Stimulated activated CD8-positive, alpha-beta memory T cell treated with anti-CD3 and anti-CD28 coated beads, Interleukin-7, amount 100 ng/mL, for 4 hours (primary cell): ENCODE results near the gene SHANK1.

Source experiments
- DNase-seq, 2 donors: peaks; one replicate each; pipeline ENCODE4 v3.0.0-alpha.2; 2020; ENCODE audit warnings: low read depth in 2 of 2

The SHANK1 gene

GRCh38 chr19:50659318-50660087 lies 60.1 kb downstream of the SHANK1 start:
- DNase-seq, result no peak

- peak; percentile 37 to 63 for DNase-seq
Observed at GRCh38 chr19:50658441-50659317, 60.9 kb downstream of the SHANK1 start.

GRCh38 chr19:50657712-50658440 lies 61.7 kb downstream of the SHANK1 start:
- DNase-seq, result peak; percentile 79 to 81

GRCh38 chr19:50657222-50657669 lies 62.4 kb downstream of the SHANK1 start:
- no peak for DNase-seq

GRCh38 chr19:50654882-50655281 lies 64.7 kb downstream of the SHANK1 start:
- no peak for DNase-seq

DNA sequence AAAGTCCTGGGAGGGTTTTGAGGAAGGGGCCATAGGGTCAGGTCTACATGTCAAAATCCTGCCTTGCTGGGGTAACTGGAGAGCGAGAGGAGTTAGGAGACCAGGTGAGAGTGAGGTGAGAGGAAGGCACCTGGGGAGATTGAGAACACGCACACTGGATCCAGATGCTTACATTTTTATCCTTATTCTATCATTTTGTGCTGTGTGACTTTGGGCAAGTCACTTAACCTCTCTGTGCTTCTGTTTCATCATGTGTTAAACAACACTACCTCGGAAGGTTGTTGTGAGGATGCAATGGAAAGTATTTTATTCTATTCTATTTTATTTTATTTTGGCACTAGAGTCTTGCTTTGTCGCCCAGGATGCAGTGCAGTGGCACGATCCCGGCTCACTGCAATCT lies 66.9 kb downstream of the SHANK1 start:
- no peak for DNase-seq

- no peak for DNase-seq
Observed at GRCh38 chr19:50651174-50651573, 68.4 kb downstream of the SHANK1 start.

DNA sequence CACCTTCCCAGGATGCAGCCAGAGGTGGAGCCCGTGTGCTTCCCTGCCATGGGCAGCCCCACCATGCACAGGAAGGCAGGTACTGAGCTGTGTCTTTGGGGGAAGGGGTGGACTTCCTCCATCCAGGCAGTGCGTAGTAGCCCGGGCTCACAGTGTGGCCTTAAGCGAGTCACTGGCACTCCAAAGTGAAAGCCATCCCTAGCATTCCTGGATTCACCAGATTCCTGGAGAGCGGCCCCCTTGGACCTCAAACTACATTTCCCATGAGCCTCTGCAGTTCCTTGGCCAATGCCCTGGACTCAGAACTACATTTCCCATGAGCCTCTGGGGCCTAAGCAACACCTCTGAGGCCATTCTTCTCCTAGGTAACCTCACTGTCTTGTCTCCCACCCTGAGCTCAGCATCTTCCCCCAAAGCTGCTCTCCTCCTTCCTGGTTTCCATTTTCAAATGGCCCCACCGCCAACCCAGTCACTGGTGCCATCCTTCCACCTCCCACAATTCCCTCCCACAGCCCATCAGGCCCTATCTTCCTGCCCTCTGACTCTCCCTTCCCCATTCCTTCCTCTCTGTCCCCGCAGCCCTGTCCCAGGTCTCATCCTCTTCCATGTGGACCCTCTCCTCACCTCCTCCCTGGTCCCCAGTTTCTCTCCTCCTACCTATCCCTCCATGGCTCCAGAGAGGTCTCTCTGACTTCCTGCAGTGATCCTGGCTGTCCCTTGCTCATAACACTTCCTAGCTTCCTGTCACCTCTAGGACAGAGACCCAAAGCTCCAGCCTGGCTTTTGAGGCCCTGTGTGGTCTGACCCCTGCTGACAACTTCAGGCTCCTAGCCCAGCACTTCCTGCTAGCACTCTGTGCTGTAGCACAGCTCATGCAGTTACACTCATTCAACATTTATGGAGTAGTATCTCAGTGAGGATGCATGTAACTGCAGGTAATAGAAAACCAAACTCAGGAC lies 69.9 kb downstream of the SHANK1 start, which contains the start of gene C19orf81:
Gene C19orf81, plus strand, starts transcription at position 13 of the 959 bp plus-strand sequence. Its CDS starts 0 bp downstream, at position 13.
- DNase-seq, result no peak

DNA sequence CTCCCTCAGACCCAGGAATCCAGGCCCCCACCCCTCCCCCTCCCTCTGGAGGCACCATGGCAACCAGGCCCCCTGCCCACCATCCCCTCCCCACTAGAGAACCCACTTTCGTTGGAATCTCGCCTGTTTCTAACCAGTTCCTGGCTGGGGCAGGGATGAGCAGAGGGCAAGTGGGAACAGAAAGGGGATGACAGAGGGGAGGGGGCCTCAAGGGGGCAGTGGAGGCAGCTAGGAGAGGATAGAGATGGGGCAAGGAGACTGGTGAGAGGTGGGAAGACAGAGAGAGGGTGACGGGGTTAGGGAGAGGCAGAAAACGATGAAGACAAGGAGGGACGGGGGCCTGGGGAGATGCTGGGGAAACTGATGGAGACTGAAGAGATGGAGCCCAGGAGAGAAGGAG lies 70.9 kb downstream of the SHANK1 start:
- no peak for DNase-seq

- DNase-seq, result no peak
Observed at GRCh38 chr19:50647879-50648615, 71.6 kb downstream of the SHANK1 start.

GRCh38 chr19:50646074-50646807 lies 73.4 kb downstream of the SHANK1 start:
- no peak for DNase-seq

DNA sequence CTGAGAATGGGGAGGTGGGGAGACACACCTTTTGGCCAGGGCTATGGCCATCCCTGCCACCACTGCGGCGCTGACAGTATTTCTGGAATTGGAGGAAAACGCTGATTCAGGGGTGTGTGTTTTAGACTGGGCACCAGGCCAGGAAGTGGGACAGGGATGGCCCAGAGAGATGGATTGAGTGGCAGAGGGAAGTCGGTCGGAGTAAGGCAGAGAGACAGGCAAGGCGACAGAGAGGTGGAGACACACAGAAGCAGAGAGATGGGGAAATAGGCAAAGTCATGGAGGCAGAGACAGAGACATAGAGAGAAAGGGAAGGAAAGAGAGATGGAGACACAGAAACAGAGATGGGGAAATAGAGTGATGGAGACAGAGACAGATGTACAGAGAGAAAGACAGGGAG lies 74.5 kb downstream of the SHANK1 start:
- DNase-seq, result no peak

- no peak for DNase-seq
Observed at GRCh38 chr19:50644315-50644915, 75.2 kb downstream of the SHANK1 start.

DNA sequence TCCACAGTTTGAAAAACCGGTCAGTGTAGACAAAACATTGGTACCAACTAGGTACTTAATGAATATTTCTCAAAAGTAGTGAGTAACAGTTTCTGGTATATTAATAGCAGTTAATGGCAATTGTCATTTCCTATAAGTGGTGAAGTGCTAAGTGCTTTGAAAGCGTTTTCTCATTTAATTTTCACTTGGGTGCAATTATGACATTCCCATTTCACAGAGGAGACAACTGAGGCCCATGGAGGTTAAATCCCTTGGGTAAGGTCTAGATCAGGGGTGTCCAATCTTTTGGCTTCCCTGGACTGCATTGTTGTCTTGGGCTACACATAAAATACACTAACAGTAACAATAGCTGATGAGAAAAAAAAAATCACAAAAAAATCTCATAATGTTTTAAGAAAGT lies 79.2 kb downstream of the SHANK1 start:
- DNase-seq, result no peak

DNA sequence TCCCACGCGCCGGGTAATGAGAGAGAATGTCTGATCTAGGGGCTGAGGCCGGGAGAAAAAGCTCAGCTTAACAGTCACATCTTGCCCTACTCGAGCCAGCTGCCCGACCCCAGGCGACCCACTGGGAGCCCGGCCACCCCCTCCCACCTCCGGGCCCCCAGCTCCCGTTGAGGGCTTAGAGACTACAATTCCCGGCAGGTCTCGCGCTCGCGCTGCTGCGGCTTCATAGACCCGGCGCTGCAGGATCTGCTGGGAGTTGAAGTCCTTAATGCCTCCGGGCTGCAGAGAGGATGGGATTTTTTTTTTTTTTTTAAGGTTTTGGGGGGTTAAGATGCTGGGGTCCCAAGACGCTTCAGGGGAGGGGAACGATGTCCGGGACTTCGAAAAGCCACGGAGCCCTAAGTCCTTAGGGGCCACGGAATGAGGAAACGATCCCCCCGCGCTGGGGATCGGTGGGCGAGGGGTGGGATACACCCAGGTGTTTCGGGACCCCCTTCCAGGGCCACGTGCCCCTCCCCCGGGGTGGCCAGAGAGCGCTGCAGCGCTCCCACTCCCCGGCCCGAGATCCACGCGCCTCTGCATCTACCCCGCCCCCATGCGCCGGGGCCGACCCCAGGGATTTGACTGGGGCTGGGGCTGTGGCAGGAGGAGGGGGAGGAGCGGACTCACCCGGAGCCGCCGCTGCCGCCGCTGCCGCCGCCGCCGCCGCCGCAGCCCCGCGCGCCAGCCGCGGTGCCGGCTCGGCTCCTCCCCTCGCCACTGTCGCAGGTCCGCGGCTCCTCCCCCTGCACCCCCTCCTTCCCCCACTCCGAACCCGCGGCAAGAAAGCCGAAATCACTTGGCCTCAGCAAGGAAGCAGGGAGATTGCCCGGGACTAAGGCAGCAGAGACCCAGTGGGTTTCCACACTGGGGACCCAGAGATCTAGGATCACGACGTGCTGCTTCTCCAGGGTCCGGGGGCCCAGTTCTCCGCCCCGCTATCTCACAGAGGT lies 80.2 kb downstream of the SHANK1 start, which contains the start of gene SYT3:
Gene SYT3, minus strand, starts transcription at position 761 of the 992 bp plus-strand sequence. CDS start 2,470 bp downstream, outside the sequence.
- peak in 1 of 2 donors; percentile 23 for DNase-seq

DNA sequence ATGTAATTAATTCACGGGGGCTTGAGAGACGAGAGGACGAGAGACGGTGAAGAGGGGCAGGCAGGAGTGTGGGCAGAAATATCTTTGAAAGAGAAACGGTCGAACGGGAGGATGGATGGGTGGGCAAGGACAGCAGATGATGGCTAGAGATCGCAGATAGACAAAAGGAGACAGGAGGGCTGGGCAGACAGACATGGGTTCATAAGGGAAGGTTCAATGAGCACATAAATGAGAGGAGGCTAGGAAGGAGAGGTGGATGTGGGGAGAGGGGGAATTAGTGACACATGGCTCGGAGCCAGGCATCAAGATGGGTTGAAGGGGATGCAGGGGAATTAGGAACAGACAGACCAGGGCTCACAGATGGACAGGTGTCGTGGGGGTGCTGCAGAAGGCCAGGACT lies 81.0 kb downstream of the SHANK1 start:
- no peak for DNase-seq

DNA sequence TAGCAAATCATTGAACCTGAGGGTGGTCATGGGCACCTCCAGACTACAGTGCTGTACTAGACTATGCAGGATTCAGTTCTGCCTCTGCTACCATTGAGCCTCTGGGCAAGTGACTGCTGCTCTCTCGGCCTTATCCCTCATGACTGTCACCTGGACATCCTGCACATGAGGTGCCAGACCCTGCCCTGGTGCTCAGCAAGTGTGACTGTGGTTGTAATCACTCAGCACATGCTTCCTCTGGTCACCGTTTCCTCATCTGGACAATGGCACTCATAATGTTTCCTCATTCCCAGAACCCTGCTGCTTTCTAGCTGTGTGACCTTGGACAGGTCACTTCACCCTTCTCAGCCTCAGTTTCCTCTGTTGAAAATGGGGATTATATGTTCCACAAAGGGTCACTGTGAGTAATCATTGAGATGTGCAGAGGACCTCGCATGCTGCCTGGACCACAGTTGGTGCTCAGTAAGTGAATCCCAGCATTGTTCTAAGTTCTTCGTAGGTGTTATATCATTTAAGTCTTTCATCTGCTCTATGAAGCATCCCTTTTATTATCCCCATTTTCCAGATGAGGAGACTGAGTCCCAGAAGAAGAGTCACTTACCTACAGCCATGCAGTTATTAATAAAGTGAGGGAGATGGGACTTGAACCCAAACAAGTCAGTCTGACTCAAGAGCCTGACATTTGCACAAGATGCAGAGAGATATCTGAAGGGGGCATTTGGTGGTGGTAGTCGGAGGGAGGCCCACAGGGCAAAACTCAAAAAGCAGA lies 83.1 kb downstream of the SHANK1 start:
- no peak for DNase-seq
